H1 (cell line): ENCODE results near the gene NPTXR. TPM values are rescaled to one million over a fixed set of nuclear protein-coding genes. Genes with fewer than 3 reads are reported as not detected.
A peak's percentile ranks its signal among the peaks of the same experiment; 100 is the strongest.

Source experiments
- BACH1 ChIP-seq: IDR thresholded peaks from 2 replicates; pipeline ENCODE4 v1.6.1; 2012; ENCODE audit warnings: low read length, improper control_type of control experiment
- BRCA1 ChIP-seq: IDR thresholded peaks from 2 replicates; pipeline ENCODE4 v1.6.1; 2012; ENCODE audit warnings: low read depth, low read length, improper control_type of control experiment
- CBX5 ChIP-seq: fragments of 300-800, 300-1000 bp; sonication (generic); IDR thresholded peaks from 2 replicates; pipeline ENCODE4 v1.7.1; 2016; ENCODE audit warnings: antibody characterized with exemption, low read length, low read depth
- CHD2 ChIP-seq: IDR thresholded peaks from 2 replicates; pipeline ENCODE4 v1.6.1; 2012; ENCODE audit warnings: low read length, improper control_type of control experiment
- CREB1 ChIP-seq: IDR thresholded peaks from 2 replicates; pipeline ENCODE4 v1.6.1; 2012; ENCODE audit warnings: inconsistent platforms
- FOSL1 ChIP-seq: IDR thresholded peaks from 2 replicates; pipeline ENCODE4 v1.6.1; 2011; ENCODE audit warnings: mild to moderate bottlenecking, low read depth, low read length, moderate library complexity; ENCODE audit not compliant: insufficient read depth
- GTF2F1 ChIP-seq: IDR thresholded peaks from 2 replicates; pipeline ENCODE4 v1.6.1; 2012; ENCODE audit warnings: low read depth, low read length, improper control_type of control experiment, borderline replicate concordance
- HDAC2 ChIP-seq, 2 experiments: fragments of 300-600 bp in 1 of 2; sonication (generic) in 1 of 2; IDR thresholded peaks; 2 replicates each; pipeline ENCODE4 v1.6.1; 2011 to 2012; ENCODE audit warnings: low read depth in 2 of 2, low read length in 2 of 2, mild to moderate bottlenecking in 2 of 2, moderate library complexity in 2 of 2, borderline replicate concordance in 1 of 2, inconsistent platforms in 1 of 2
- JUND ChIP-seq: IDR thresholded peaks from 2 replicates; pipeline ENCODE4 v1.6.1; 2011; ENCODE audit warnings: mild to moderate bottlenecking, improper control_type of control experiment, low read length
- KDM1A ChIP-seq: fragments of 200-600, 300-600 bp; sonication (generic); IDR thresholded peaks from 2 replicates; pipeline ENCODE4 v1.7.1; 2016; ENCODE audit warnings: mild to moderate bottlenecking, low read length, borderline replicate concordance
- MAFK ChIP-seq: IDR thresholded peaks from 2 replicates; pipeline ENCODE4 v1.6.1; 2012; ENCODE audit warnings: low read depth, mild to moderate bottlenecking, improper control_type of control experiment, low read length
- NRF1 ChIP-seq: IDR thresholded peaks from 2 replicates; pipeline ENCODE4 v1.6.1; 2011; ENCODE audit warnings: mild to moderate bottlenecking, low read depth, low read length, improper control_type of control experiment
- POU5F1 ChIP-seq: IDR thresholded peaks from 2 replicates; pipeline ENCODE4 v1.6.1; 2011; ENCODE audit warnings: low read depth, mild to moderate bottlenecking, low read length, moderate library complexity
- SIN3A ChIP-seq, 2 experiments: IDR thresholded peaks in 1 of 2; conservative IDR thresholded peaks in 1 of 2; 2 replicates each; pipeline ENCODE4 v1.6.1; 2011 to 2012; ENCODE audit warnings: low read length in 2 of 2, improper control_type of control experiment in 1 of 2, low read depth in 1 of 2, mild to moderate bottlenecking in 1 of 2
- SP1 ChIP-seq: IDR thresholded peaks from 2 replicates; pipeline ENCODE4 v1.6.1; 2011; ENCODE audit warnings: low read depth, low read length
- SP2 ChIP-seq: IDR thresholded peaks from 2 replicates; pipeline ENCODE4 v1.6.1; 2012; ENCODE audit warnings: mild to moderate bottlenecking, low read length, inconsistent platforms
- TBP ChIP-seq: IDR thresholded peaks from 2 replicates; pipeline ENCODE4 v1.6.1; 2011; ENCODE audit warnings: low read depth, low read length, improper control_type of control experiment
- polyA plus RNA-seq, 7 experiments: library from polyadenylated mRNA; depleted of rRNA in 3 of 7; stranded (reverse) in 5 of 7; unstranded in 2 of 7; fragments of >200 nt in 5 of 7; fragments of 200-250 nt in 2 of 7; gene quantifications; 1 replicate in 5 of 7; 2 replicates in 1 of 7; 4 replicates in 1 of 7; pipeline versions ENCODE4 v1.2.1 to v1.2.3, GENCODE V29; 2011 to 2013; ENCODE audit warnings: missing spikeins in 2 of 7, mixed read lengths in 2 of 7
- total RNA-seq: library from RNA; stranded (reverse); fragmentation: NEBNext Ultra II Directional; extraction: Animal tissue kit (Norgen Biotek cat#: 25700); gene quantifications from 2 replicates; pipeline ENCODE4 v1.2.1, GENCODE V29; 2021
- TF ChIP-seq, protein P1 (sequence below), 3 experiments: IDR thresholded peaks; 1 replicate in 2 of 3; 2 replicates in 1 of 3; pipeline versions ENCODE4 v1.5.1 to v1.6.1; 2011; ENCODE audit warnings: low read length in 3 of 3, mild to moderate bottlenecking in 3 of 3, inconsistent platforms in 2 of 3, low read depth in 1 of 3, moderate library complexity in 1 of 3; ENCODE audit not compliant: insufficient read depth in 1 of 3; ENCODE audit errors: control extremely low read depth in 1 of 3

The NPTXR gene
- total and polyA plus RNA-seq, 2 of the 8 experiments (the other 6 are each of a cell fraction or from before 2014, with no cell fraction given): 3.7 to 6.4 TPM

DNA sequence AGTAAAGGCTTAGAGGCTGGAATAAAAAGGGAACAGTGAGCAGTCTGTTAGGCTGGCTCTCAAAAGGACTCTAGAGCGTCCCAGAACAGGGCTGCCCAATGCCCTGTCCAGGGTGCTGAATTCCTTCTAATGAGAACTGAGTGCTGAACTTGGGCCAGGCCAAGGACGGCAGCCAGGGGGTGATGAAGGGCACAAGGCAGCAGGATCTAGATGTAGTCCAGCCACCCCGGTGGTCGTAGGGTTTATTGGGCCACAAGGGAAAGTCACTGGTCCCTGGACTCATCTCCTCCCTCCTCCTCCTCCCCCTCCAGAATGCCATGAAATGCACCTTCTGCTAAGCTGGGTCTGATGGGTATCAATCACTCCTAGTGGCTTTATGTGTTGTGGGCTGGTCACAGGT lies 19.2 kb downstream of the NPTXR start (continued):
- TF ChIP-seq JUND (no peak), SP2 (no peak), MAFK (no peak), CREB1 (no peak), KDM1A (no peak), NRF1 (no peak), BRCA1 (no peak), HDAC2 (IDR thresholded peaks at IDR 0.05; ENCODE audit: borderline replicate concordance in 1 of 2, low read depth in 2 of 2, low read length in 2 of 2) (no peak; a peak in 1 of 4 replicates), SIN3A (conservative IDR thresholded peaks at IDR 0.05 in 1 of 2, IDR thresholded peaks at IDR 0.05 in 1 of 2; ENCODE audit: low read depth in 1 of 2, low read length in 2 of 2) (peak; percentile 90 to 94), SP1 (no peak), BACH1 (no peak), POU5F1 (no peak), CBX5 (no peak), FOSL1 (no peak), CHD2 (no peak), GTF2F1 (no peak), TBP (no peak)
- TF ChIP-seq, protein P1, sequence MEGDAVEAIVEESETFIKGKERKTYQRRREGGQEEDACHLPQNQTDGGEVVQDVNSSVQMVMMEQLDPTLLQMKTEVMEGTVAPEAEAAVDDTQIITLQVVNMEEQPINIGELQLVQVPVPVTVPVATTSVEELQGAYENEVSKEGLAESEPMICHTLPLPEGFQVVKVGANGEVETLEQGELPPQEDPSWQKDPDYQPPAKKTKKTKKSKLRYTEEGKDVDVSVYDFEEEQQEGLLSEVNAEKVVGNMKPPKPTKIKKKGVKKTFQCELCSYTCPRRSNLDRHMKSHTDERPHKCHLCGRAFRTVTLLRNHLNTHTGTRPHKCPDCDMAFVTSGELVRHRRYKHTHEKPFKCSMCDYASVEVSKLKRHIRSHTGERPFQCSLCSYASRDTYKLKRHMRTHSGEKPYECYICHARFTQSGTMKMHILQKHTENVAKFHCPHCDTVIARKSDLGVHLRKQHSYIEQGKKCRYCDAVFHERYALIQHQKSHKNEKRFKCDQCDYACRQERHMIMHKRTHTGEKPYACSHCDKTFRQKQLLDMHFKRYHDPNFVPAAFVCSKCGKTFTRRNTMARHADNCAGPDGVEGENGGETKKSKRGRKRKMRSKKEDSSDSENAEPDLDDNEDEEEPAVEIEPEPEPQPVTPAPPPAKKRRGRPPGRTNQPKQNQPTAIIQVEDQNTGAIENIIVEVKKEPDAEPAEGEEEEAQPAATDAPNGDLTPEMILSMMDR (IDR thresholded peaks at IDR 0.05; ENCODE audit: control extremely low read depth in 1 of 3, insufficient read depth in 1 of 3, low read depth in 1 of 3, low read length in 3 of 3): peak; percentile 88 to 96 (median 95)
